HL-60 (cell line): ENCODE measurements around the gene SH3GL2.

Experiments
- DNase-seq, 2 experiments: peaks; one replicate each; pipeline ENCODE4 v3.0.0-alpha.2; 2010 to 2020; ENCODE audit warnings: low read depth in 1 of 2, low spot score in 1 of 2
- H3K27ac ChIP-seq: fragments of 250-450 bp; sonication (Bioruptor Pico); replicated peaks from 2 replicates; pipeline ENCODE4 v1.5.1; 2020; ENCODE audit warnings: mild to moderate bottlenecking, moderate library complexity
- H3K27me3 ChIP-seq: fragments of 250-450 bp; sonication (Bioruptor Pico); 2 replicates; pipeline ENCODE4 v1.5.1; 2021; ENCODE audit warnings: mild to moderate bottlenecking, moderate library complexity; ENCODE audit not compliant: insufficient read depth, poor library complexity, severe bottlenecking
- H3K4me3 ChIP-seq: replicated peaks from 2 replicates; pipeline ENCODE4 v1.5.1; 2011; ENCODE audit warnings: mild to moderate bottlenecking, control low read depth, low read length; ENCODE audit not compliant: insufficient read depth
- CTCF ChIP-seq: IDR thresholded peaks from one replicate; pipeline ENCODE4 v1.5.1; 2011; ENCODE audit warnings: low read length, control low read depth, inconsistent platforms; ENCODE audit not compliant: insufficient read depth
- GABPA ChIP-seq: IDR thresholded peaks from 2 replicates; pipeline ENCODE4 v1.6.1; 2012; ENCODE audit warnings: low read depth
- POLR2AphosphoS5 ChIP-seq: IDR thresholded peaks from 2 replicates; pipeline ENCODE4 v1.6.1; 2012; ENCODE audit warnings: low read depth
- REST ChIP-seq: IDR thresholded peaks from 2 replicates; pipeline ENCODE4 v1.6.1; 2012; ENCODE audit warnings: low read depth; ENCODE audit not compliant: insufficient replicate concordance
- SPI1 ChIP-seq: IDR thresholded peaks from 2 replicates; pipeline ENCODE4 v1.6.1; 2012; ENCODE audit warnings: low read depth, mild to moderate bottlenecking, borderline replicate concordance

SH3GL2 gene

GRCh38 chr9:17725399-17726010 is 146.6 kb downstream of the SH3GL2 start:
- no peaks in the 10 kb centered on the region for H3K27me3 ChIP-seq
- TF ChIP-seq CTCF: no peak
- TF ChIP-seq SPI1: no peak
- no peak for TF ChIP-seq POLR2AphosphoS5
- TF ChIP-seq GABPA: no peak
- TF ChIP-seq REST: no peak
- no peak overlapping the region for H3K4me3 ChIP-seq
- no peak overlapping the region for H3K27ac ChIP-seq
- DNase-seq: no peak

GRCh38 chr9:17726298-17726697 is 147.4 kb downstream of the SH3GL2 start:
- TF ChIP-seq CTCF (no peak), SPI1 (no peak), GABPA (no peak), POLR2AphosphoS5 (no peak), REST (no peak)
- DNase-seq: no peak
- no peak overlapping the region for H3K4me3 ChIP-seq
- H3K27me3 ChIP-seq: no peaks in the 10 kb centered on the region
- no peak overlapping the region for H3K27ac ChIP-seq

GRCh38 chr9:17730899-17731298 is 152.0 kb downstream of the SH3GL2 start:
- H3K27me3 ChIP-seq: no peaks in the 10 kb centered on the region
- no peak overlapping the region for H3K4me3 ChIP-seq
- no peak for DNase-seq
- no peak for TF ChIP-seq SPI1
- no peak for TF ChIP-seq POLR2AphosphoS5
- H3K27ac ChIP-seq: no peak overlapping the region

GRCh38 chr9:17731308-17731707 is 152.4 kb downstream of the SH3GL2 start:
- H3K4me3 ChIP-seq: no peak overlapping the region
- TF ChIP-seq CTCF (no peak), SPI1 (no peak), POLR2AphosphoS5 (no peak), GABPA (no peak), REST (no peak)
- DNase-seq: no peak
- H3K27me3 ChIP-seq: no peaks in the 10 kb centered on the region
- H3K27ac ChIP-seq: no peak overlapping the region
